Measurements from ENCODE around the gene AMOTL2.

- TF ChIP-seq ZNF12 (CRISPR knock-in tag; IDR thresholded peaks at IDR 0.05) (no peak), E2F1 (CRISPR knock-in tag; IDR thresholded peaks at IDR 0.05) (no peak), CREM (IDR thresholded peaks at IDR 0.05; ENCODE audit: low read depth) (no peak)
- TF ChIP-seq, protein P1, sequence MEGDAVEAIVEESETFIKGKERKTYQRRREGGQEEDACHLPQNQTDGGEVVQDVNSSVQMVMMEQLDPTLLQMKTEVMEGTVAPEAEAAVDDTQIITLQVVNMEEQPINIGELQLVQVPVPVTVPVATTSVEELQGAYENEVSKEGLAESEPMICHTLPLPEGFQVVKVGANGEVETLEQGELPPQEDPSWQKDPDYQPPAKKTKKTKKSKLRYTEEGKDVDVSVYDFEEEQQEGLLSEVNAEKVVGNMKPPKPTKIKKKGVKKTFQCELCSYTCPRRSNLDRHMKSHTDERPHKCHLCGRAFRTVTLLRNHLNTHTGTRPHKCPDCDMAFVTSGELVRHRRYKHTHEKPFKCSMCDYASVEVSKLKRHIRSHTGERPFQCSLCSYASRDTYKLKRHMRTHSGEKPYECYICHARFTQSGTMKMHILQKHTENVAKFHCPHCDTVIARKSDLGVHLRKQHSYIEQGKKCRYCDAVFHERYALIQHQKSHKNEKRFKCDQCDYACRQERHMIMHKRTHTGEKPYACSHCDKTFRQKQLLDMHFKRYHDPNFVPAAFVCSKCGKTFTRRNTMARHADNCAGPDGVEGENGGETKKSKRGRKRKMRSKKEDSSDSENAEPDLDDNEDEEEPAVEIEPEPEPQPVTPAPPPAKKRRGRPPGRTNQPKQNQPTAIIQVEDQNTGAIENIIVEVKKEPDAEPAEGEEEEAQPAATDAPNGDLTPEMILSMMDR (IDR thresholded peaks at IDR 0.05 in 2 of 3, conservative IDR thresholded peaks at IDR 0.05 in 1 of 3; ENCODE audit: insufficient read depth in 2 of 3, low read depth in 1 of 3, low read length in 3 of 3) = no peak
Observed at GRCh38 chr3:134394380-134394779, 20.1 kb upstream of the AMOTL2 start.

Data from K562 (cell line).